HG02588 (cell line): ENCODE results near the gene CHKA.

Experiments used
- ATAC-seq: cut with Tn5 transposase; IDR thresholded peaks from one replicate; pipeline ENCODE4 v1.9.1; 2021; ENCODE audit warnings: mild to moderate bottlenecking, moderate library complexity; ENCODE audit not compliant: unreplicated experiment

Gene CHKA

DNA sequence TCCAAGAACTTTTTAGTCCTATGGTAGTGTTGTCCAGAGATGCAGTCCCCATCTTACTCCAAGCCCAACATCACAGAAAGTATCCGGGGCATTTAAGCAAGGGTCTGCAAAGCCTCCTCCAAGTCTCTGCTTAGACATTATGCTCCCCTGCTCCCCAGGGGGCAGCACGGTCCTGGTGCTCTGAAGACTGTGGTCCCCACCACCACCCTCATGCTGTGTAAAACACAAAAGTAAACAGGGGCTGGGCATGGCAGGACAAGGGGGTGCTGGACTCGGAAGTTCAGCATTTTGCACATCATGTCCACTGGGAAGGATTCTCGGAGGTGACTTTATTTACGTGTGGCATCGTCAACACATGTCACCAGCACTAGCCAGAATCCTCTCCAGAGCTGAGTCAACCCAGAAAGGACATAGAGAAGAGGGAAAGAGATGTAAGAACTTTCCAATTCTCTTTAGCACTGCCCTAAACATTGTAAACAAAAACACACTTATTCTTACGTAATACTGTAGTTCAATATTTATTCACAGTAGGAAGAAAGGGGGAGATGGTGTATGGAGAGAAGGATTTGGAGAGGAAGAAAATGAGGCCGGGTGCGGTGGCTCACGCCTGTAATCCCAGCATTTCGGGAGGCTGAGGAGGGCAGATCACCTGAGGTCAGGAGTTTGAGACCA is 44.7 kb downstream of the CHKA start:
- ATAC-seq = no peak

DNA sequence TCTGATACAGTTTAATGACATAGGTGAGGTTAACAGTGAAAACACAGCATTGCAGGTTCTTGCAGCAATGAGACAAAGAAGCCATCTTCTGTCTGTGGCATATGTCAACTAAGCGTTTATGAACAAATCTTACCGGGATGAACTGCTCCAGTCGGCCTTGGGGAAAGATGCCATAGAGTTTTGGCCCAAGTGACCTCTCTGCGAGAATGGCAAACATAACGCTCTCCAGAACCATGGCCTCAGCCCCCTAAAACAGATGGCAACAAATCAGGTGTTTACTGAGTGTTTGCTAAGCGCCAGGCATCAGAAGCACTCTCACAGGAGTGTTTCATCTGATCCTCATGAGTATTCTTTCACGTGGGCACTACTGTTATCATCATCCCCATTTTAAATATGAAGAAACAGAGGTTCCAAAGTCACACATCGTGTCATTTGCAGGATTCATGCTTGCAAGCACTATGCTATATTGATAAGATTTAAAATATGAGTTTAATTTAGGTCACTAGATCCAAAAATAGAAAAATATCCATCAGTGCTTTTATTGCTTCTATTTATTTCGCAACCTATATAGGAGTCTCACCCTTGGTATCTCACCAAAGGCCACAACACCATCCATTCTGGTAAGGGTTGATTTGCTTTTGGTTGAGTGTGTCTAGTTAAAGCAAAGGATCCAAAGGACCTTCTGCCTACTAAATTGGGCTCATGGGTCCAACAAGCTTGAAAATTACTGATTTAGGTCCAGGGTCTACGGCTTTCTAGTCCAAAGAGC is 46.4 kb downstream of the CHKA start:
- ATAC-seq = no peak

DNA sequence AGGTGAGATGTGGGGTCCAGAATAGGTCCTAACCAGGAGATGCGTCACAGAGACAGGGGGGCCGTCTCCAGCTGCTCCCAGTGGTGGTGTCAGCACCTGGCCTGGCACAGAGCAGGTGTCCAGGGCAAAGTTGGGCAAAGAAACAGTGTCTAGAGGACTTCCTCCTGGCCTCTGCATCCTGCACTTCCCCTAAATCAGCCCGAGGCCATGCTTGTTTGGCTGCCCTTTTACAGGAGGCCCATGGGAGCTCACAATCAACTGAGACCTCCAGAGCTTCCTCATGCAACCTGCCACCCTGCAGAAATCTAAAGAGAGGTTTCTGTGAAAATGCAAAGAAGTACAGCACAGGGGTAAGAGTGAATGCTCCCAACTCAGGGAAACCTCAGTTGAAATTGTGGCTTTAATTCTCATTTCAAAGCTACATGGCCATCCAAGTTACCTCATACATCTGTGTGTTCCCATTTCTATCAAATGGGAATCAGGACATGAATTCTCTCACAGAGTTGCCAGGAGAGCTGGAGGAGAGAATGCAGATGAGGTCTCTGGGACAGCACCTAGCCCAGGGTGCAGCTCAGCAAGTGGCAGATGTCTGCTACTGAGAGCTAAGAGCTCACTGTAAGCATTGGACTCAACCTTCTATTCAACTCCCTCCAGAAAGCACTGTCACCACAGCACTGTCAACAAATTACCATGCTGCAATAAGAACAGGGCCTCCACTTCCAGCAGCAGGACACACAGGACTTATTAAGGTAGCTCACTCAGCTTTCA is 49.7 kb downstream of the CHKA start:
- ATAC-seq = no peak

DNA sequence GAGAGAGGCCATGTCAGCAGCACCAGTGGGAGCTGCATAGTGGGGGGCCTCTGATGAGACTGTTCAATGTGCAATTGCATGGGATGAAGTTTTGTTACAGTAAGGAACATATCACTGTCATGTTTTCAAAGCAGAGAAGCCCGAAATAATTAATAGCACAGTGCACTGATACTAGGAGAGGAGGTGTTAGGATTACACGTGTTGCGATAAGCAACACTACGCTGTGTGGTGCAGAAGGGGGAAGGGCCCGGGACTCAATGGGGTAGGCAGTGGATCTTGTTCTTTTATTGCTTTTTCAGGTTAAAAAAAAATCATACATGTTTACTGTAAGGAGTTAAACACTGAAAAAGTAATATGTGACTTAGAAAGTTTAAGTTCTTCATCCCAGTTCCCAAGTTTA is 53.2 kb downstream of the CHKA start:
- ATAC-seq = no peak

DNA sequence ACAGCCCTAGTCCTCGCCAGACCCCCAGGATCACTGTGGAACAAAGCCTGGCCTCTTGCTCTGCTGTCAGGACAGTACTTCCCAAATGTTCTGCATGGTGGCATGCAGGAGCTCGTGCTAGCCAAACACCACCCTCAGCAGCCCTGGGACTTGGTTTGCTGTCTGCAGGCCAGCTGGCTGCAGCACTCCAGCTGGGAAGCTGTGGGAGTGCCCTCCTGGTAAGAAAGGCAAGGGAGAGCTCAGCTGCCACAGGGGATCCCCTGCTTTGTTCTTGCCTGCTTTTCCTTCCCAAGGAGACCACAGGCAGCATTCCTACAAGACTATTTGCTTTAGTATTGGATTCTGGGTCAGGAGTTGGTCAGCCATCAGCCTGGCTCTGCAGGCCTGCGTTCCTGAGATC is 54.4 kb downstream of the CHKA start:
- ATAC-seq = no peak

DNA sequence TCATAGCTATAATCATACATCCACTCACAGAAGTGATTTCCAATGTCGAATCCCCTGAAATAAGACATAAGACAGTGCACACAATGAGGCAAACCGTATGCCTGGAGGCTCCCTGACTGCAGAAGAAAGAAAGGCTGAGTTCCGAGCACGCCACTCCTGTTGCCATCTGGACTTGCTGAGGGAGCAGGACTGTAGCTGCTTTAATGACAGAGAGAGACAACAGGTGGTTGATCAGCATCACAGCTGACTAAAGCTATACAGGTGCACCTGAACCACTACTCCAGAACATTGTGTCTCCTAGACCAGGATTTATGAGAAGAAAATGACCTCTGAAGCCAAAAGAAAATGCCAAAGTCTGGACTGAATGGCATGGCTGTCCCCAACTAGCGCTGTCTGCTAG is 55.3 kb downstream of the CHKA start:
- no peak for ATAC-seq

DNA sequence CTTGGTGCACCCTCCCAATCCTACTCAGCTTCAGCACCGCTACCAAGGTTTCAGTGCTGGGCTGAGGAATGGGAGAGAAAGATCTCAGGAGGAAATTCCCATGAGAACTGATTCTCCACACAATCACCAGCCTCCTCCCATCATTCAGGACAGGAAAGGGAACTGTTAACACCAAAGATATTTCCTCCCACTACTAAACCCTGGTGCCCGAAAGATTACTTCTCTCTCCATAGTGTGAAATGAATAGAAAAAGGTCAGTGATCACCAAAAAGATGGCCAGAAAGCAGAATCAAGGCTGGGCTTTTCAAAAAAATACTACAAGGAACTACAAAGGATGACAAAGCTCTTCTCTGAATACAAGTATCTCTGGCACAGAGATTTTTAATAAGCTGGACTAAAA is 56.3 kb downstream of the CHKA start:
- no peak for ATAC-seq

DNA sequence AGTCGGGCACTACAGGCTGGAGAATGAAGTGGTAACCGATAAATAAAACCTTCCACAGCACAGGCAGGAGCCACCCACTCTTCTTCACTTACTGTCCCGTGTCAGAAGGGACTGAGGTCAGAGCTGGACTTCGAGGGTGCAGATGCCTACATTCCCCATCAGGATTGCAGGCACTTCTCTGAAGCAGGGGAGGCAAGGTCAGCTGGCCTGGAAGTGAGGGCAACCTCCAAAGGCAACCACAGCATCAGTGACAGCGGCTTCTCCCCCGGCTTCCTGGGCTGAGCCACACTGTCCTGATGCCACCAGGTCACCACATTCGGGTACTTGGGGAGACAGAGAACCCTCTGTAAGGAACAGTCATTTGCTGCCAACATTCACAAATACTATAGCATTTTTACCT is 59.7 kb downstream of the CHKA start:
- no peak for ATAC-seq

DNA sequence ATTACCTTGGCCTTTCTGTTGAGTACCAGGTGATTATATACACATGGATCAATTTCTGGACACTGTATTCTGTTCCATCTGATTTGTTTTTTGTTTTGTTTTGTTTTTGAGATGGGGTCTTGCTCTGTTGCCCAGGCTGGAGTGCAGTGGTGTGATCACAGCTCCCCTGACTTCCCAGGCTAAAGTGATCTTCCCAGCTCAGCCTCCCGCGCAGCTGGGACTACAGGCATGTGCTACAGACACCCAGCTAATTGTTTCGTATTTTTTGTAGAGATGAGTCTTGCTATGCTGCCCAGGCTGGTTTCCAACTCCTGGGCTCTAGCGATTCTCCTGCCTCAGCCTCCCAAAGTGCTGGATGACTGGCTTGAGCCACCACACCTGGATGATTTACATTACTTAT is 63.4 kb downstream of the CHKA start:
- ATAC-seq = no peak

DNA sequence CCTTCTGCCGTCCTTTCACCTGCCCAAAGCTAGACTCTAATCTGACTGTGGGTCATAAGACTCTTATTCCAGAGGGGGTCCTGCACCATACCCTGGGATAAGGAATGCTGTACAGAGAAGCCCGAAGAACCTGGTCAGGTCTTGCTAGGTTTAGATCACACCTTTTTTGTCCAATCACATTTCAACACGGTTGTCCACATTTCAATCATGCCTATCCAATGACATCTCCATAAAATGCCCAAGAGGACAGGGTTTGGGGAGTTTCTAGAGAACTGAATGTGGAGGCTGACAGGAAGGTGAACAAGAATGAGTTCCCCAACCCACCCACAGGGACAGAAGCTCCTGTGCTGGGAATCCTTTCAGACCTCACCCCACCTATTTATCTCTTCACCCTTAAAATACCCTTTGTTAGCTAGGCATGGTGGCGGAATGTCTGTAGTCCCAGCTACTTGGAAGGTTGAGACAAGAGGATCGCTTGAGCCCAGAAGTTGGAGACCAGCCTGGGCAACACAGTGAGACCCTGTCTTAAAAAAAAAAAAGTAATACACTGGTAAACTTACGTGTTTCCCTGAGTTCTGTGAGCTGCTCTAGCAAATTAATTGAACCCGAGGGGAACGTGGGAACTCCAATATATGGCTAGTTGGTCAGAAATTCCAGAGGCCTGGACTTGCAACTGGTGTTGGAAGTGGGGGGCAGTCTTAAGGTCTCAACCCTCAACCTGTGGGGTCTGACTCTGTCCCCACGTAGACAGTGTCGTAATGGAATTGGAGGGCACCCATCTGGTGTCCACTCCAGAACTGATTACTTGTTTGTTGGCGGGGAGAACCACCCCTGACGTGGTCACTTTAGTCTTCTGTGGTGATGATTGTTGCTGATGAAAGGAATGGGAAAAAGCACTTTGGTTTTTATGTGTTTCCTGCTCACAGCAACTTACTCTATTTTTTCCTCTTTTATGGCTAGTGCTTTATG is 64.6 kb downstream of the CHKA start:
- ATAC-seq = no peak

DNA sequence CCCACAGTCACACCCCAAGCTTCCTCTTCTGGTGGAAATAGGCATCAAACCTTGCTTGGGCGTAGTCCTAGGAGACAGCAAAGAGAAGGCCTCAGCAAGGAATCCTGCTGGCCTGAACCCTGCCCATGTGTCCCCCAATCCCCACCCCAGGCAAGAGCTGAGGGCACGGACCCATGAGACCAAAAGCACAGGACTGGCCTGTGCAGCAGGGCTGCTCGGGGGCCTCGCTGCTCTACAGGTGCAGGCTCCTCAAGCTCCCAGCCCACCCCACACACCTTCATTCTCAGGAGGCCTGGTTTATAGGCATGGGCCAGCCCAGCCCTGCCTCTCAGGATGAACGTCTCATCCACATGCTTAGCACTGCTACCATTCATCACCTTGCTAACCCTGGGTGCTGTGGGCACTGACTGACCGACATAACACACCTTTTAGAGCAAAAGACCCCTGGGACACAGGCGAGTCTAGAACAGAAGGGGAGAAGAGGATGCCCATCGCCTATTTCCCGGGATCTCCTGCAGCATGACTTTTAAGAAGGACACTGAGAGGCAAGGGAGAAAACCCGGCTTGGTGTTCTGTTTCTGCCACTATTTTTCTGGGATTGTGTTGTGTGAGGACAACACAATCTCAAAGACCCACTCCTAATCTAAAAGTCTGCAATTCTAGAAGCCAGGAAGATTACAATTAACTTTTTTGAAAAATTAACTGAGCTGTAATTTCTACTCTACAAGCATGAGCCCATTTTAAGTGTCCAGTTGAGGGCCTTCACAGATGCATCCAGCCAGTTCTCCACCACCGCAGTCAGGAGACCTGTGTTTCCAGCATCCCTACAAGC is 67.0 kb downstream of the CHKA start:
- no peak for ATAC-seq

DNA sequence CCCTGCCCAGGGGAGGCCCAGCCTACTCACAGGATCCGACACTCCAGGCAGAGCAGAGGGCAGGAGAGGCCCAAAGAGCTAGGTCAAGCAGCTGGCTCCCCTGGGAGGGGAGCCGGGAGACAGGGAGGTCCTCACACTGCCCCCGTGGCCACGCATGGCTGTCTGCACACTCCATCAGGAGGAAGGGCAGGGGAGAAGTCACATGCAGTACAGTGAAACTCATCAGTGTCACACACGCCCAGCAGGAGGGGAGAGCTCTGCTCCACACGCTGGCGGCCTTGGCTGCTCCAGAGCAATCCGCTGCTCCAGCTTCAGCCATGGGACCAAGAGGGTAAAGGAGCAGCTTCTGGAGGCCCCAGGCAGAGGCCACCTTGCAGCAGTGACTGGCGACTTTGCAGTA is 68.1 kb downstream of the CHKA start:
- no peak for ATAC-seq

DNA sequence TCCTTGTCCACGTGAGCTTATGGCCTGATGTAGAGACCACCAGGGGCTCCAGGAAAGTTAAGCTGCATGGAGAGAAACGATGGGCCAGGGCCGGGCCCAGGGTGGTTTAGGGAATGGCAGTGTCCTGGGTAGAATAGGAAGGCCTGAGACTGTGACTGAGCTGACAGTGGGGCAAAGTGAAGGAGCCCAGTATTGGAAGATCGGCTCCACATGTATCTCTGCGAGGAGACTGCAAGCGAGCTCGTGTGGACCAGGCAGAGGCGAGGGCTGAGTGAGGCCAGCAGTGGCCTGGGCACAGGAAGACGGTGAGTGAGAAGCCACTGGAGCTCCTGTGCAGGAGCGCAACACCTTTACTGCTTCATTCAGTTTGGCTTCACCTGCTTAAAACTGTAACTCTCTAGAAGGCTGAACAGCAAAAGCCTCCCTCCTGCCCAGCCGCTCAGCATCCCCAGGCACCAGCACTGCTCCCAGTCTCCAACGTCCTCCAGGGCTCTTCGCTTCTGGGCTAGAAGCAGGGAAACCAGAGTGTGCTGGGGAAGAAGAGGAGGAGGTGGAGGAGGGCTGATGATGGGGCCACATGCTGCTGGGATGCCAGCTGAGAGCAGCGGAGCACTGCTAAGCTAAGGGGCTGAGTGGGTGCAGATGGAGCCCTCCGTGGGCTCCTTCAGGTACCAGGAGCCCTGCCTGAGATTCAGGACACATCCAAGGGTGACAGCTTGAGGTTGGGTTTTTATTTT is 68.9 kb downstream of the CHKA start:
- no peak for ATAC-seq

DNA sequence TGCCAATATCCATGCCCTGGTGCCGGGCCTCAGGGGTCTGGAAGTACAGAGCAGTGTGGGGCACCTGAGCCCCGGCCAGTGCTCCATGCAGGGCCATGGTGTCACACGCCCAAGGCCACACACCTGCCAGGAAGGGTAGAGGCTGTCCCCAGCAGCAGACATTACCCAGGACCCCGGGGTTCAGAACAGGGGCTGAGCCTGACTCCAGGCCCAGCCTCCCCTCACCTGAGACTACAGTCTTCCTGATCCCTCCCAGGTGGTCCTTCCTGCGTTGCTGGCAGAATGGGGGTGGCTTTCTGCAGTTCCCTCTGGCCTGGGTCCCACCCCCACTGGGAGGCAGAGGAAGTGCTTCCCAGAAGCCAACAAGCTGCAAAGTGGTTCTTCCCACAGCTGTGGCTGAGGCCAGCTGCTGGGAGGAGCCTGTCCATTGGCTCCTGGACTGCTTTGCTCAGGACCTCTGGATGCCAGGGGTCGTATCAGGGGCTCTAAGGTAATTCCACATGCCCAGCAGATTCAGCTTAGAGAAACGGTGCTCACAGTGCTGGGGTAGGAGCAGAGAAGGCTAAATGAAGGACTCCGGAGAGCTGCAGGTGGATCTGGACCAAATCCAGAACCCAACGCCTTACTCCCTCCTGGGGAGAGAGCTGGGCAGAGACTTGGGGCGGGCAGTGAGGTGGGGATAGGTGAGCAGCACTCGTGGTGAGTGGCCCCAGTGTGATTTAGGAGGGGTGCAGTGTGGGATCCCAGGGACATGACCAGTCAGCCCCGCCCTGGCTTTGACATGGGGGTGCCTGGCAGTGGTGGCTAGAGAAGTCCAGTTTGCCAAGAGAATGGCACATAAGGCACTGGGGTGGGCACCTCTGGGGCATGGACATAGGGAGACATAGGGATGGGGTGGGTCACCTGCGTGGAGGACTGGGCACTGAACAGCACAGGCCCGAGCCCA is 69.7 kb downstream of the CHKA start:
- no peak for ATAC-seq

DNA sequence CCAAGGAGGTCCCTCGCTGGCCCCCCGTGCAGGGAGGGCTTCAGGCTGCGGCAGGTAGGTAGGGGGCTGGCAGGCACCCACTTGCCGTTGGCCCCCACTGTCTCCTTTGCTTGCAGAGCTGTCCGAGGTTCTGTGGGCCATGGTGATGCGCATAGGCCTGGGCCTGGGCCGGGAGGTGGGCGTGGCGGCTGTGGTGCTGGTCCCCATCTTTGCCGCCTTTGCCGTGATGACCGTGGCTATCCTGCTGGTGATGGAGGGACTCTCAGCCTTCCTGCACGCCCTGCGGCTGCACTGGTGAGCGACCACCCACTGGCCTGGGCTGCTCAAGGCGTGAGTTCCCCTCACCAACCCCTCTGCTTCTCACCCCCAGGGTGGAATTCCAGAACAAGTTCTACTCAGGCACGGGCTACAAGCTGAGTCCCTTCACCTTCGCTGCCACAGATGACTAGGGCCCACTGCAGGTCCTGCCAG is 70.8 kb downstream of the CHKA start:
- ATAC-seq = no peak

DNA sequence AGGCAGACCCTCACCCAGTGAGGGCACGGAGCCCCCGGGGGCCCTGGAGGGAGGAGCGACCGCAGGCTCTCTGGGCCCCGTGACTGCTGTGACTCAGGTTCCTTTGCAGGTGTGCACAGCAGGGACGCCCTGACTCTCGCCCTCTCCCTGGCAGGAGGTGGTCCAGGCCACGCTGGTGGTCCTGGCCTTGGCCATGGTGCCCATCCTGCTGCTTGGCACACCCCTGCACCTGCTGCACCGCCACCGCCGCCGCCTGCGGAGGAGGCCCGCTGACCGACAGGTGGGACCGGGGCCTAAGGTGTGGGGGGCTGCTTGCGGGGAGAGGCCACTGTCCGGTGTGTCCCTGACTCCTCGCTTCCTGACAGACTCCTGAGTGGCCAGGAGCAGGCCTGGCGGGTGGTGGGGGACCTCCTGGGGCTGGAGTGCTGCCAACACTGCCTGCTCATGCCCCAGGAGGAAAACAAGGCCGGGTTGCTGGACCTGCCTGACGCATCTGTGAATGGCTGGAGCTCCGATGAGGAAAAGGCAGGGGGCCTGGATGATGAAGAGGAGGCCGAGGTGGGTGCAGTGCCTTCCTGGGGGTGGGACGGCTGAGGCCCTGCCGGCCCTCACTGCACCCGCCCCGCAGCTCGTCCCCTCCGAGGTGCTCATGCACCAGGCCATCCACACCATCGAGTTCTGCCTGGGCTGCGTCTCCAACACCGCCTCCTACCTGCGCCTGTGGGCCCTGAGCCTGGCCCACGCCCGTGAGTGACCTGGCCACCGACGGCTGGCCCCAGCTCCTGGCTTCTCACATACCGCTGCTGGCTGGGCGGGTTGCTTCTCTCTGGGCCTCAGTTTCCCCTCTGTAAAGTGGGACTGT is 71.4 kb downstream of the CHKA start:
- no peak for ATAC-seq
